H9 (cell line): ENCODE results near the gene BSN. TPM values are rescaled to one million over a fixed set of nuclear protein-coding genes. Genes with fewer than 3 reads are reported as not detected.
A peak's percentile ranks its signal among the peaks of the same experiment; 100 is the strongest.

Experiments
- DNase-seq: peaks from one replicate; pipeline ENCODE4 v3.0.0-alpha.2; 2017
- H2AFZ ChIP-seq: one replicate; pipeline ENCODE4 v1.6.1; 2013; ENCODE audit warnings: mild to moderate bottlenecking, low read length, control low read depth, moderate library complexity
- H2AK5ac ChIP-seq: 2 replicates; pipeline ENCODE4 v1.6.1; 2013; ENCODE audit warnings: low read length, control low read depth, mixed read lengths; ENCODE audit not compliant: insufficient read length
- H2BK120ac ChIP-seq: one replicate; pipeline ENCODE4 v1.6.1; 2013; ENCODE audit warnings: low read depth, mild to moderate bottlenecking, low read length, control low read depth, inconsistent platforms; ENCODE audit not compliant: poor library complexity, severe bottlenecking
- H2BK12ac ChIP-seq: 2 replicates; pipeline ENCODE4 v1.6.1; 2013; ENCODE audit warnings: low read length, control low read depth, mixed read lengths, low read depth; ENCODE audit not compliant: insufficient read length
- H2BK15ac ChIP-seq: 2 replicates; pipeline ENCODE4 v1.6.1; 2013; ENCODE audit warnings: low read depth, low read length, control low read depth
- H2BK20ac ChIP-seq: one replicate; pipeline ENCODE4 v1.6.1; 2013; ENCODE audit warnings: low read depth, mild to moderate bottlenecking, low read length, control low read depth, inconsistent platforms; ENCODE audit not compliant: poor library complexity, severe bottlenecking
- H2BK5ac ChIP-seq: 2 replicates; pipeline ENCODE4 v1.6.1; 2013; ENCODE audit warnings: low read length, control low read depth, mixed read lengths; ENCODE audit not compliant: insufficient read length
- H3K14ac ChIP-seq: 2 replicates; pipeline ENCODE4 v1.6.1; 2013; ENCODE audit warnings: low read length, control low read depth; ENCODE audit not compliant: insufficient read depth
- H3K18ac ChIP-seq: 2 replicates; pipeline ENCODE4 v1.6.1; 2013; ENCODE audit warnings: low read depth, mild to moderate bottlenecking, mixed read lengths, low read length, control low read depth; ENCODE audit not compliant: insufficient read length
- H3K23ac ChIP-seq: 2 replicates; pipeline ENCODE4 v1.6.1; 2013; ENCODE audit warnings: low read length, control low read depth, mixed read lengths, low read depth; ENCODE audit not compliant: insufficient read length
- H3K23me2 ChIP-seq: 2 replicates; pipeline ENCODE4 v1.6.1; 2013; ENCODE audit warnings: low read depth, mild to moderate bottlenecking, mixed read lengths, low read length, control low read depth; ENCODE audit not compliant: insufficient read length, poor library complexity, severe bottlenecking
- H3K27ac ChIP-seq: 2 replicates; pipeline ENCODE4 v1.5.1; 2013; ENCODE audit warnings: low read length, control low read depth, mixed read lengths, low read depth; ENCODE audit not compliant: insufficient read length
- H3K27me3 ChIP-seq: 2 replicates; pipeline ENCODE4 v1.6.1; 2013; ENCODE audit warnings: low read length, control low read depth, inconsistent platforms; ENCODE audit not compliant: insufficient read depth
- H3K4ac ChIP-seq: 2 replicates; pipeline ENCODE4 v1.6.1; 2013; ENCODE audit warnings: low read depth, mild to moderate bottlenecking, control low read depth, inconsistent platforms, low read length, moderate library complexity
- H3K4me1 ChIP-seq: 2 replicates; pipeline ENCODE4 v1.6.1; 2013; ENCODE audit warnings: low read length, control low read depth, inconsistent platforms; ENCODE audit not compliant: insufficient read depth
- H3K4me2 ChIP-seq: 2 replicates; pipeline ENCODE4 v1.6.1; 2013; ENCODE audit warnings: low read length, control low read depth, mixed read lengths; ENCODE audit not compliant: insufficient read length, insufficient read depth
- H3K56ac ChIP-seq: 2 replicates; pipeline ENCODE4 v1.6.1; 2013; ENCODE audit warnings: low read depth, mild to moderate bottlenecking, mixed read lengths, low read length, control low read depth; ENCODE audit not compliant: insufficient read length
- H3K79me1 ChIP-seq: 2 replicates; pipeline ENCODE4 v1.6.1; 2013; ENCODE audit warnings: low read depth, mild to moderate bottlenecking, moderate library complexity, low read length, control low read depth, inconsistent platforms; ENCODE audit not compliant: insufficient read depth, poor library complexity, severe bottlenecking
- H3K79me2 ChIP-seq: 2 replicates; pipeline ENCODE4 v1.6.1; 2013; ENCODE audit warnings: low read length, control low read depth, inconsistent platforms; ENCODE audit not compliant: insufficient read depth
- H3K9ac ChIP-seq: 2 replicates; pipeline ENCODE4 v1.6.1; 2013; ENCODE audit warnings: low read length, control low read depth, mixed read lengths; ENCODE audit not compliant: insufficient read length; ENCODE audit errors: extremely low read depth
- H3K9me3 ChIP-seq: one replicate; pipeline ENCODE4 v1.6.1; 2013; ENCODE audit warnings: low read depth, low read length, inconsistent platforms; ENCODE audit not compliant: control insufficient read depth
- H3T11ph ChIP-seq: one replicate; pipeline ENCODE4 v1.6.1; 2013; ENCODE audit warnings: mild to moderate bottlenecking, low read length, control low read depth, inconsistent platforms
- H4K20me1 ChIP-seq: one replicate; pipeline ENCODE4 v1.6.1; 2013; ENCODE audit not compliant: control insufficient read depth, insufficient read length, insufficient read depth
- H4K5ac ChIP-seq: 2 replicates; pipeline ENCODE4 v1.6.1; 2013; ENCODE audit warnings: low read depth, mild to moderate bottlenecking, mixed read lengths, low read length, control low read depth; ENCODE audit not compliant: insufficient read length
- H4K8ac ChIP-seq: replicated peaks from 2 replicates; pipeline ENCODE4 v1.6.1; 2013; ENCODE audit warnings: low read length, control low read depth, mixed read lengths, low read depth; ENCODE audit not compliant: insufficient read length
- H4K91ac ChIP-seq: 2 replicates; pipeline ENCODE4 v1.6.1; 2013; ENCODE audit warnings: low read depth, mild to moderate bottlenecking, moderate library complexity, mixed read lengths, low read length, control low read depth; ENCODE audit not compliant: insufficient read length
- H3K27ac Mint-ChIP-seq, 3 experiments: 2 replicates in 2 of 3; 3 replicates in 1 of 3; pipeline ENCODE4 v1.8.0; 2020 to 2021; ENCODE audit warnings: mixed read lengths in 3 of 3, mild to moderate bottlenecking in 1 of 3, moderate library complexity in 1 of 3
- H3K27me3 Mint-ChIP-seq: 2 replicates; pipeline ENCODE4 v1.8.0; 2021; ENCODE audit warnings: low read depth, mild to moderate bottlenecking, moderate library complexity, mixed read lengths
- H3K36me3 Mint-ChIP-seq, 3 experiments: 2 replicates in 2 of 3; 3 replicates in 1 of 3; pipeline ENCODE4 v1.8.0; 2020 to 2021; ENCODE audit warnings: low read depth in 3 of 3, mixed read lengths in 3 of 3; ENCODE audit not compliant: insufficient read depth in 1 of 3
- H3K4me1 Mint-ChIP-seq, 2 experiments: 2 replicates each; pipeline ENCODE4 v1.8.0; 2020; ENCODE audit warnings: mixed read lengths in 2 of 2
- H3K4me3 Mint-ChIP-seq, 2 experiments: 2 replicates in 1 of 2; 3 replicates in 1 of 2; pipeline ENCODE4 v1.8.0; 2020 to 2021; ENCODE audit warnings: mild to moderate bottlenecking in 2 of 2, mixed read lengths in 2 of 2, moderate library complexity in 1 of 2
- H3K9me3 Mint-ChIP-seq, 2 experiments: 2 replicates in 1 of 2; 3 replicates in 1 of 2; pipeline ENCODE4 v1.8.0; 2020; ENCODE audit warnings: mild to moderate bottlenecking in 2 of 2, mixed read lengths in 2 of 2, moderate library complexity in 1 of 2
- CTCF ChIP-seq: fragments of 200-600 bp; sonication (generic); conservative IDR thresholded peaks from 3 replicates; pipeline ENCODE4 v1.8.0; 2021; ENCODE audit warnings: antibody characterized with exemption, mild to moderate bottlenecking
- WGBS: extraction: QIAGEN DNeasy Blood & Tissue Kit; methylation state at CpG from one replicate; pipeline ENCODE4 v1.1.7; 2013; ENCODE audit warnings: missing lambda C conversion rate, low lambda C conversion rate, mixed read lengths; ENCODE audit not compliant: insufficient read length; ENCODE audit errors: extremely low coverage; 5-methylcytosine and 5-hydroxymethylcytosine counted together
- total RNA-seq: library from RNA; stranded (reverse); gene quantifications from 2 replicates; pipeline ENCODE4 v1.2.1, GENCODE V29; 2021

Gene BSN
- total RNA-seq, 1 experiment from 2014 or later = 2.4 TPM

GRCh38 chr3:49530231-49530630 is 24.0 kb upstream of the BSN start:
- no peak overlapping the region for H2BK20ac ChIP-seq
- no peak overlapping the region for H3K18ac ChIP-seq
- H4K8ac ChIP-seq = no peak overlapping the region
- H3K27ac ChIP-seq = no peak overlapping the region
- H2AFZ ChIP-seq = no peak overlapping the region
- no peak overlapping the region for H2BK5ac ChIP-seq
- H3K27ac Mint-ChIP-seq = peak overlapping the region in 1 of 3 experiments; percentile 83; a peak in 4 of 7 replicates
- no peaks in the 10 kb centered on the region for H3K79me2 ChIP-seq
- no peak overlapping the region for H3K14ac ChIP-seq
- H4K20me1 ChIP-seq = no peaks in the 10 kb centered on the region
- H2BK12ac ChIP-seq = no peak overlapping the region
- H3K36me3 Mint-ChIP-seq = peaks cover 21 to 44% (median 44%) of the 10 kb centered on the region in 3 experiments; a peak in 6 of 7 replicates
- no peak for TF ChIP-seq CTCF
- no peak overlapping the region for H4K91ac ChIP-seq
- H2AK5ac ChIP-seq = no peak overlapping the region
- H3K23me2 ChIP-seq = no peaks in the 10 kb centered on the region
- H3K27me3 Mint-ChIP-seq = no peaks in the 10 kb centered on the region
- DNase-seq = no peak
- H3K9me3 Mint-ChIP-seq = no peaks in the 10 kb centered on the region
- no CpG with 5 or more reads among the region's 5 CpGs for WGBS
- no peak overlapping the region for H3K4ac ChIP-seq
- H3K56ac ChIP-seq = no peak overlapping the region
- H3K4me1 ChIP-seq = no peaks in the 10 kb centered on the region
- H2BK120ac ChIP-seq = no peak overlapping the region
- H3K4me3 Mint-ChIP-seq = no peak overlapping the region
- H3K23ac ChIP-seq = no peak overlapping the region
- no peak overlapping the region for H3K9ac ChIP-seq
- no peak overlapping the region for H3K4me2 ChIP-seq
- no peak overlapping the region for H2BK15ac ChIP-seq
- H4K5ac ChIP-seq = no peak overlapping the region
- no peaks in the 10 kb centered on the region for H3K27me3 ChIP-seq
- no peak overlapping the region for H3T11ph ChIP-seq
- no peaks in the 10 kb centered on the region for H3K9me3 ChIP-seq
- H3K4me1 Mint-ChIP-seq = peaks cover 4 to 9% of the 10 kb centered on the region in 2 experiments
- no peaks in the 10 kb centered on the region for H3K79me1 ChIP-seq
